ENCODE data around the gene SYCE1.

DNA sequence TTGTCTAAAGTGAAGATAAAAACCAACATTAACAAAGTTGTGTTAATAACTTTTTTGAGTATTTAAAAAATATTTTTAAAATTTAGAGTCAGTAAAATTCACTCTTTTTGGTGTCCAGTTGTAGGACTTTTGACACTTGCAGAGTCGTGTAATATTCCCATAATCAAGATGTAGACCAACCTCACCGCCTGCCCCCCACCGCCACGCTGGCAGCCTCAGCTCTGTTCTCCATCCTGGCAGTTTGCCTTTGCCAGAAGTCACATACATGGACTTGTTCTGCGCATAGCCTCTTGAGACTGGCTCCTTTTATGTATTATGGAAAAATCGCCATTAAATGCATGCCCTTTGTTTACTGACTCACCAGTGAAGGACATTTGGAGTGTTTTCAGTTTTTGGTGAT is 27.3 kb upstream of the SYCE1 start:
- TF ChIP-seq, protein P1, sequence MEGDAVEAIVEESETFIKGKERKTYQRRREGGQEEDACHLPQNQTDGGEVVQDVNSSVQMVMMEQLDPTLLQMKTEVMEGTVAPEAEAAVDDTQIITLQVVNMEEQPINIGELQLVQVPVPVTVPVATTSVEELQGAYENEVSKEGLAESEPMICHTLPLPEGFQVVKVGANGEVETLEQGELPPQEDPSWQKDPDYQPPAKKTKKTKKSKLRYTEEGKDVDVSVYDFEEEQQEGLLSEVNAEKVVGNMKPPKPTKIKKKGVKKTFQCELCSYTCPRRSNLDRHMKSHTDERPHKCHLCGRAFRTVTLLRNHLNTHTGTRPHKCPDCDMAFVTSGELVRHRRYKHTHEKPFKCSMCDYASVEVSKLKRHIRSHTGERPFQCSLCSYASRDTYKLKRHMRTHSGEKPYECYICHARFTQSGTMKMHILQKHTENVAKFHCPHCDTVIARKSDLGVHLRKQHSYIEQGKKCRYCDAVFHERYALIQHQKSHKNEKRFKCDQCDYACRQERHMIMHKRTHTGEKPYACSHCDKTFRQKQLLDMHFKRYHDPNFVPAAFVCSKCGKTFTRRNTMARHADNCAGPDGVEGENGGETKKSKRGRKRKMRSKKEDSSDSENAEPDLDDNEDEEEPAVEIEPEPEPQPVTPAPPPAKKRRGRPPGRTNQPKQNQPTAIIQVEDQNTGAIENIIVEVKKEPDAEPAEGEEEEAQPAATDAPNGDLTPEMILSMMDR (IDR thresholded peaks at IDR 0.05): no peak
- TF ChIP-seq POLR2A (IDR thresholded peaks at IDR 0.05) (no peak), POLR2AphosphoS5 (IDR thresholded peaks at IDR 0.05) (no peak)
